GM12872 (cell line): ENCODE results near the gene MRFAP1L1.

Source experiments
- CTCF ChIP-seq: IDR thresholded peaks from 3 replicates; pipeline ENCODE4 v1.5.1; 2011; ENCODE audit warnings: low read depth, mild to moderate bottlenecking, low read length, moderate library complexity; ENCODE audit not compliant: insufficient read depth

The MRFAP1L1 gene

GRCh38 chr4:6658209-6658595 is 51.5 kb downstream of the MRFAP1L1 start:
- TF ChIP-seq CTCF, result no peak
